Measurements from ENCODE around the gene ATP9A. TPM values are rescaled to one million over a fixed set of nuclear protein-coding genes. Genes with fewer than 3 reads are reported as not detected.

ATP9A gene
- total RNA-seq, 2 donors from 2014 or later: 0.07 to 4.1 TPM

GRCh38 chr20:51637241-51637640, 130.9 kb downstream of the ATP9A start:
- Mint-ChIP-seq H3K27ac (no peak overlapping the region), H3K9me3 (no peaks in the 10 kb centered on the region), H3K36me3 (no peaks in the 10 kb centered on the region)
- ATAC-seq: no peak
- DNase-seq (ENCODE audit: low spot score in 2 of 2): no peak

- Mint-ChIP-seq H3K9me3 (no peaks in the 10 kb centered on the region), H3K36me3 (no peaks in the 10 kb centered on the region), H3K27ac (no peak overlapping the region)
- ATAC-seq (peak; percentile 36 to 69), DNase-seq (ENCODE audit: low spot score in 2 of 2) (no peak)
These were observed 132.1 kb downstream of the ATP9A start for GRCh38 chr20:51636123-51636522.

GRCh38 chr20:51635680-51636079, 132.5 kb downstream of the ATP9A start:
- no peaks in the 10 kb centered on the region for H3K9me3 Mint-ChIP-seq
- no peak overlapping the region for H3K27ac Mint-ChIP-seq
- DNase-seq (ENCODE audit: low spot score in 2 of 2): no peak
- no peaks in the 10 kb centered on the region for H3K36me3 Mint-ChIP-seq
- ATAC-seq: no peak

GRCh38 chr20:51634877-51635276, 133.3 kb downstream of the ATP9A start:
- DNase-seq (ENCODE audit: low spot score in 2 of 2): no peak
- Mint-ChIP-seq H3K27ac (no peak overlapping the region), H3K36me3 (no peaks in the 10 kb centered on the region), H3K9me3 (no peaks in the 10 kb centered on the region)
- ATAC-seq: no peak

DNA sequence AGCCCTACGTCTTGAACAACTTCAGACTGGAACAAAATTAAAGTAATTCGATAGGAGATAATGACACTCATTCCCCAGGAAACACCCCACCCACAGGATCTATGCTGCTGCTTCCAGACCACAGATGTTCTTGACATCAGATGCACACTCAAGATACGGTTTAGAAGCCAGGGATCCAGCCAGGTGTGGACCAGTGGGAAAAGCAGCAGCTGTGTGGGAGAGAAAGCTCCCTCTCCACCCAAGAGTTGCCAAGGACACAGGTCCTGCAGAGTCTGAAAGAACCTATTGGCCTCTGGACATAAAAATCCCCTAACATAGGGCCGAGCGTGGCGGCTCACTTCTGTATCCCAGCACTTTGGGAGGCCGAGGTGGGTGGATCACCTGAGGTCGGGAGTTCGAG, 133.9 kb downstream of the ATP9A start:
- Mint-ChIP-seq H3K27ac (no peak overlapping the region), H3K36me3 (no peaks in the 10 kb centered on the region), H3K9me3 (no peaks in the 10 kb centered on the region)
- ATAC-seq: no peak
- no peak for DNase-seq (ENCODE audit: low spot score in 2 of 2)

DNA sequence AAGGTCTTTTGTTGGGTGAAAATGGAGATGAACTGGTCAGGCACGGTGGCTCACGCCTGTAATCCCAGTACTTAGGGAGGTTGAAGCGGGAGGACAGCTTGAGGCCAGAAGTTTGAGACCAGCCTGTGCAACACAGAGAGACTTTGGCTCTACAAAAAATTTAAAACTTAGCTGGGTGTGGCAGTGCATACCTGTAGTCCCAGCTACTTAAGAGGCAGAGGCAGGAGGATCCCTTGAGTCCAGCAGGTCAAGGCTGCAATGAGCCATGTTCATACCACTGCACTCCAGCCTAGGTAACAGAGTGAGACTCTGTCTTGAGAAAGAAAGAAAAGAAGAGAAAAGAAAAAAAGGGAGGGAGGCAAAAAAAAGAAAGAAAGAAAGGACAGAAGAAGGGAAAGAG, 134.8 kb downstream of the ATP9A start:
- Mint-ChIP-seq H3K27ac (peak overlapping the region in 1 of 2 donors; percentile 25), H3K36me3 (no peaks in the 10 kb centered on the region), H3K9me3 (no peaks in the 10 kb centered on the region)
- no peak for ATAC-seq
- no peak for DNase-seq (ENCODE audit: low spot score in 2 of 2)

GRCh38 chr20:51631953-51632352, 136.2 kb downstream of the ATP9A start:
- H3K9me3 Mint-ChIP-seq: no peaks in the 10 kb centered on the region
- H3K27ac Mint-ChIP-seq: no peak overlapping the region

DNA sequence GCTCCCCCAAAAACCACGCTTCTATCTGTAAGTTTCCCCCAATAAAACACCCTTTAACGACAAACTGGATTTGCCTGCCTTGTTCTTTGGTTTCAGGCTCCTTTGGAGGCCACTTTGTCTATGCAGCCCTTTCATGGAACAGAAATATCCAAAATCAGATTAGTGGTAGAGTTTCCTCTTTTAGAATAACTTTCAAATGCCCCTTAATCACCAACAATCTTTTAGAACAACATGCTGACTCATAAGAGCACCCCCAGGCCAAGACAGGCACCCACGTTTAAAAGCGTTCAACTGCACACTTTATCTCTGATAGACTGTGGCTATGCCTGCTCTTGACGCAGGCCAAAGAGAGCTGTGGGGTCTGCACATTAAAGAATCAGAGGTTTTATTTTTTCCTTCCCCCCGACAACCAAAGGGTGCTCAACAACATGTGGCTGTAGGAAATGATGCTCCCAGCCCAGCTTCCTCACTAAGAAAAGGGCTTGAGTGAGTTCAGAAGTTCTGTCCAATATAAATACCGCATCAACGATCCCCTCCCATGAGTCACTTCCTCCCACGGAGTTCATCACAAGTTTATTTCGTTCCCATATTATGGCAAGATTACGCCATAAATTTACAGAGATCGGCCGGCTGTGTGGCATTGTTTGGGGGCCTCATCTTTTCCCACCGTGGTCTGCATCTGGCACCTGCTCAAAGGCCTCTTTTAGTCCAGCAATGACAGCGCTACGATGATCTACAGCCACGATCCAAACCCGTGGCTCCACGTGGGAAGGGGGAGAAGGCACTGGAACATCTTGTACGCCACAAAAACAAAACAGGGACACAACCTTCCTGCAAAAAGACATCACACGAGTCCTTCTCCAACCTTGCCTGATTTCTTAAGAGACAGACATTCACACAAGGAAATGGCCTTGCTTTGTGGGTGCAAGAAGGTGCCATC, 136.9 kb downstream of the ATP9A start:
- peak in 1 of 2 donors; percentile 18 for DNase-seq (ENCODE audit: low spot score in 2 of 2)
- H3K36me3 Mint-ChIP-seq: no peaks in the 10 kb centered on the region
- ATAC-seq: peak; percentile 63 to 77
- no peaks in the 10 kb centered on the region for H3K9me3 Mint-ChIP-seq
- H3K27ac Mint-ChIP-seq: peak overlapping the region; percentile 23 to 43

More at GRCh38 chr20:51631953-51632352, 136.2 kb downstream of the ATP9A start:
- ATAC-seq (no peak), DNase-seq (ENCODE audit: low spot score in 2 of 2) (no peak)
- H3K36me3 Mint-ChIP-seq: no peaks in the 10 kb centered on the region

GRCh38 chr20:51629399-51630058, 138.7 kb downstream of the ATP9A start:
- DNase-seq (ENCODE audit: low spot score in 2 of 2) (no peak), ATAC-seq (no peak)
- Mint-ChIP-seq H3K36me3 (no peaks in the 10 kb centered on the region), H3K27ac (no peak overlapping the region), H3K9me3 (no peaks in the 10 kb centered on the region)

DNA sequence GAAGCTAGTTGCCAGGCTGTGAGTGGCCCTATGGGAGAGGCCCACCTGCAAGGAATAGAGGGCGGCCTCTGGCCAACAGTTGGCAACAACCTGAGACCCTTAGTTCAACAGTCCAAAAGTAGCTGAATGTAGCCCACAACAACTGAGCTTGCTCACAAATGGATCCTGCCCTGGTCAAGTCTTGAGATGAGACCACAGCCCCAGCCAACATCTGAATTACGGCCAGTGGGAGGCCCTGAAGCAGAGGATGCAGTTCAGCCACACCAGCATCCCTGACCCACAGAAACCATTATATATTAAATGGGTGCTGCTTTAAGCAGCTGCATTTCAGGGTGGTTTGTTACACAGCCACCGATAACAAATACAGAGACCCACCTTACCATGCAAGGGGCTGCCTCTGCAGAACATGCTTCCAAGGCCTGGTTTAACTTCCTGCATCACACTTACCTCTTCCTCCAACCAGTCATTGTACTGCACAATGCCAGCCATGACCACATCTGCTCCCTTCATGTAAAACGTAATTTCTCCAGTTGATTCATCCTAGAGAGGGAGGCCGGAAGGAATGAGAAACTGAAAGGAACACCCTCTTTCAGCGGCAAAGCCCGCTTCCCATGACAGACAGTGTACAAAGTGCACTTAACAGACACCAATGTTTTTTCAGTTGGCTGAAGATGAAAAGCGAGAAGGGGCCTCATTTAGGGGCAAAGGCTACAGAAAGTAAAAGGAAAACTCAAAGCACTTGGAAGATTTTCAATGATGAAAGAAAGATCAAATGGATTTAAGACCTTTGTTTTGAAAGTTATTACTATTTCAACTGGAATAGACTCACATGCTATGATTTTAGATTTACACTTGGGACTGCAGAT, 139.4 kb downstream of the ATP9A start:
- no peak overlapping the region for H3K27ac Mint-ChIP-seq
- DNase-seq (ENCODE audit: low spot score in 2 of 2) (no peak), ATAC-seq (peak; percentile 50 to 54)
- no peaks in the 10 kb centered on the region for H3K36me3 Mint-ChIP-seq
- H3K9me3 Mint-ChIP-seq: no peaks in the 10 kb centered on the region

GRCh38 chr20:51627586-51627985, 140.6 kb downstream of the ATP9A start:
- Mint-ChIP-seq H3K27ac (no peak overlapping the region), H3K36me3 (no peaks in the 10 kb centered on the region), H3K9me3 (no peaks in the 10 kb centered on the region)
- ATAC-seq (no peak), DNase-seq (ENCODE audit: low spot score in 2 of 2) (no peak)

DNA sequence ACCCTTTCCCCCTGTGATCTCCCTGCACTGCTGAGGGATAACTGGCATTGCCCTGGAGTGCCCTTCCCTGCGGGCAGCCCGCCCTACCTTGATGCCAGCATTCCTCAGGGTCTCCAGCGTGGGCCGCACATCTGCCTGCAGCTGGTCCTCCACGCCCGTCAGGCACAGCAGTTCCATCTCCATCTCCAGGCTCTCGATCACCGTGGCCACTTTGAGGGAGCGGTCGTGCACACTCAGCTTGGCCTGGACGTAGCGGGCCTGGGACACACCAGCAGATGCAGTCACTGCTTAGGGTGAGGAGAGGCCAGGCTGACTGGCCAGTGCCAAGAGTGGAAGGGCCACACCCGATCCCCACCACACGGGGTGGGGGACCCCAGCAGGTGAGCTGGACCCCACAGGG, 143.1 kb downstream of the ATP9A start:
- no peaks in the 10 kb centered on the region for H3K36me3 Mint-ChIP-seq

DNA sequence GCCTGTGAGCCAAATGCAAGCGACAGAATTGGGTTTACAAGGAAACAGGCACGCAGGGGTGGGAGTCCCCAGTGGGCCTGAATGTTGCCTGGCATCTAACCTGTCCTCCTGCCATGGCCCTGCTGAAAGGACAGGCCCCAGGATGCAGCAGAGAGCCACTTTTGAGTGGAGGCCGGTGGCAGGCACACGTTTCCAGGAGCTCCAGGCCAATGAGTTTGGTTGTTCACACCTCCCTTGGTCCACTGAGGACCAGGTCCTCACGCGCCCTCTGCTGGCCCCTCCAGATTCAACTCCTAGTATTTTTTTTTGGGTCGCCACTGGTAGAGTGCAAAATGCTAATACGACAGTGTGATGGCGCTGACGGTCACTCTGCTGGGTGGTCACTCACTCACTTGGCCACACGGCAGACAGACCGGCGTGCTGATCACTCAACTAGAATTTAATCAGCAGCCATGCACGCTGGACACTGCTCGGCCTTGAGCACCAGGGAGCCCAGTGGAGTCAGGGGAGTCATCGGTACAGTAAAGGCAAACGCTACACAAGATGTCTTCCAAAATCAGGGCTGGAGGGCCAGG, 143.9 kb downstream of the ATP9A start:
- H3K9me3 Mint-ChIP-seq: no peaks in the 10 kb centered on the region
- DNase-seq (ENCODE audit: low spot score in 2 of 2): peak in 1 of 2 donors; percentile 67
- peak overlapping the region in 1 of 2 donors; percentile 2 for H3K27ac Mint-ChIP-seq
- H3K36me3 Mint-ChIP-seq: no peaks in the 10 kb centered on the region
- peak; percentile 55 to 67 for ATAC-seq

More for the DNA sequence above, 143.1 kb downstream of the ATP9A start:
- Mint-ChIP-seq H3K27ac (no peak overlapping the region), H3K9me3 (no peaks in the 10 kb centered on the region)
- no peak for DNase-seq (ENCODE audit: low spot score in 2 of 2)
- no peak for ATAC-seq

- no peaks in the 10 kb centered on the region for H3K36me3 Mint-ChIP-seq
- ATAC-seq: no peak
These were observed 144.9 kb downstream of the ATP9A start for GRCh38 chr20:51623255-51623654.

DNA sequence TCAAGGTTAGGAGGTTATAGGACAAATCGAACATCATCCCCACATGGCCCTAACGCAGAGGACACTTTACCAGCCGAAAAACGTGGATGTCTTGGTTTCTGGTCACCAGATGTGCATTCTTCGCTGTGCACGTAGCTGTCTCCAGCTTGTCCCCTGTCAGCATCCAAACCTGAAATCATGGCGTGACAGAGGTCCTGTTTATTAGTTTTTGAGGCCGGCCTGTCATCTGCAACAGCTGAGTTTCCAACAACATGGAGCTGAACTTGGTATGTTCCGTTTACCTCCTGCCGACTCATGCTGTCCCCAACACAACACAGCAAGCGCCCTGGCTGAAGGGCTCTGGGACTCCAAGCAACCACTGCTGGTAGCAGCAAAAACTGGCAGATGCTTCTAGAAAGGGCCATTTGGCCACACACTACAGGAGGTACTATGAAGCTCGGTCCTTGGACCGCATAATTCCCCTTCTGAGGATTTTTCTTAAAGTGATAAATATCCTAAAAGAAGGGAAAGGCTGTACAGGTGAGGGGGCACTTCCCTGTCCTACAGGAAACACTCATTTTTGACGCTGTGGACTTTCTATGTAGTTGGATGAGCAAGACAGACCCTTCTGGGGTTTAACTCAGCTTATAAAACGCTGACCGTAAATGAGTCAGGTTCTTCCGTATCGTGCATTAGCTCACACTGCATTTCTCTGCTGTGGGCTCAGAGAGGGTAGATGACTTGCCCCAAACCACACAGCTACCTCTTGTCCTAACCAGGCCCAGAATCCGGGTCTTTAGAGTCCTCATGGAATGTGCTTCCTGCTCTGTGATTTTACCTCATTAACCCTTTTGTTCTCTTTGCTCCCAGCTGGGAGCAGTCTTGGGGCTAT, 146.0 kb downstream of the ATP9A start:
- Mint-ChIP-seq H3K36me3 (no peaks in the 10 kb centered on the region), H3K27ac (no peak overlapping the region)
- no peak for ATAC-seq

More at GRCh38 chr20:51623255-51623654, 144.9 kb downstream of the ATP9A start:
- DNase-seq (ENCODE audit: low spot score in 2 of 2): no peak
- H3K9me3 Mint-ChIP-seq: no peaks in the 10 kb centered on the region
- H3K27ac Mint-ChIP-seq: no peak overlapping the region

DNA sequence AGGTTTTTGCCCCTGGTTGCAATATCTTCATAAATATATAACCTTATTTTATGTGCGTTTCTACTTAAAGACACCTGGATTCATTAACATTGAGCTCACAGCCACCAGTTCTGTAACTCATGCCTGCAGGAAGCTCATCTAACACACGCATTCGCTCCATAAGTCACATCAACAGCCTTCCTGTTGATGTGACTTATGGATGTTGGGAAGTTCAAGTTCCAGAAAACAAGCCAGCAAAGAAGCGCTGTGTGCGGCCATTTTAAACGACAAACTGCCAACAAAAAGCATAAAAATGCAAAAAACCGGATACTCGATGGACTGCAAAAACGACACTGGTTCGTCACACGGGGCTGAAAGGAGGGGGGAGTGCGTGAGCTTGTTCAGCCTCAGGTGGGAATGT, 147.8 kb downstream of the ATP9A start:
- Mint-ChIP-seq H3K36me3 (no peaks in the 10 kb centered on the region), H3K27ac (no peak overlapping the region), H3K9me3 (no peaks in the 10 kb centered on the region)
- DNase-seq (ENCODE audit: low spot score in 2 of 2) (no peak), ATAC-seq (no peak)

More for the DNA sequence above, 146.0 kb downstream of the ATP9A start:
- H3K9me3 Mint-ChIP-seq: no peaks in the 10 kb centered on the region
- no peak for DNase-seq (ENCODE audit: low spot score in 2 of 2)
